Loucy (cell line): ENCODE results near the gene PTTG1IP.

Source experiments
- H2AFZ ChIP-seq: fragments of 200-600 bp; sonication (generic); 2 replicates; pipeline ENCODE4 v1.6.0; 2016; ENCODE audit warnings: antibody characterized with exemption, mild to moderate bottlenecking, low read length, moderate library complexity
- H3F3A ChIP-seq: fragments of 200-600 bp; 2 replicates; pipeline ENCODE4 v1.6.0; 2016; ENCODE audit warnings: antibody characterized with exemption, low read depth, mild to moderate bottlenecking
- H3K27me3 ChIP-seq: fragments of 200-600 bp; sonication (generic); 2 replicates; pipeline ENCODE4 v1.6.1; 2014; ENCODE audit warnings: low read length, mild to moderate bottlenecking; ENCODE audit not compliant: insufficient read depth, poor library complexity, severe bottlenecking
- H3K36me3 ChIP-seq: fragments of 200-600 bp; sonication (generic); 2 replicates; pipeline ENCODE4 v1.6.1; 2016; ENCODE audit warnings: low read length; ENCODE audit not compliant: insufficient read depth
- H3K4me1 ChIP-seq: fragments of 200-600 bp; sonication (generic); 2 replicates; pipeline ENCODE4 v1.5.1; 2014; ENCODE audit warnings: low read length, mild to moderate bottlenecking; ENCODE audit not compliant: insufficient read depth, poor library complexity, severe bottlenecking
- H3K4me2 ChIP-seq: fragments of 200-600 bp; sonication (generic); 2 replicates; pipeline ENCODE4 v1.6.0; 2014; ENCODE audit warnings: antibody characterized with exemption, low read length, low read depth, mild to moderate bottlenecking; ENCODE audit not compliant: poor library complexity, severe bottlenecking
- H3K4me3 ChIP-seq: fragments of 200-600 bp; sonication (generic); 2 replicates; pipeline ENCODE4 v1.5.1; 2014; ENCODE audit warnings: low read length, mild to moderate bottlenecking, mixed read lengths; ENCODE audit not compliant: poor library complexity, severe bottlenecking
- H3K79me2 ChIP-seq: fragments of 200-600 bp; sonication (generic); 2 replicates; pipeline ENCODE4 v1.6.1; 2014; ENCODE audit warnings: low read length; ENCODE audit not compliant: insufficient read depth
- H3K9ac ChIP-seq: fragments of 200-600 bp; sonication (generic); 2 replicates; pipeline ENCODE4 v1.6.0; 2014; ENCODE audit warnings: mild to moderate bottlenecking, low read depth, low read length, moderate library complexity; ENCODE audit not compliant: poor library complexity, severe bottlenecking
- H3K9me2 ChIP-seq: fragments of 200-600 bp; sonication (generic); replicated peaks from 2 replicates; pipeline ENCODE4 v1.6.1; 2016; ENCODE audit warnings: low read depth, low read length, mixed read lengths
- H3K9me3 ChIP-seq: fragments of 200-600 bp; sonication (generic); 2 replicates; pipeline ENCODE4 v1.6.1; 2014; ENCODE audit warnings: mild to moderate bottlenecking, antibody characterized with exemption, low read length, low read depth; ENCODE audit not compliant: insufficient read depth
- H4K20me1 ChIP-seq: fragments of 200-600 bp; sonication (generic); 2 replicates; pipeline ENCODE4 v1.6.0; 2014; ENCODE audit warnings: antibody characterized with exemption, low read length, mild to moderate bottlenecking; ENCODE audit not compliant: insufficient read depth, poor library complexity, severe bottlenecking
- CTCF ChIP-seq: fragments of 200-600 bp; sonication (generic); conservative IDR thresholded peaks from 2 replicates; pipeline ENCODE4 v1.5.1; 2014; ENCODE audit warnings: mild to moderate bottlenecking, antibody characterized with exemption, low read length
- EZH2phosphoT487 ChIP-seq: fragments of 200-600 bp; IDR thresholded peaks from 2 replicates; pipeline ENCODE4 v1.6.1; 2018; ENCODE audit warnings: antibody characterized with exemption, mild to moderate bottlenecking, moderate library complexity, borderline replicate concordance

Gene PTTG1IP

DNA sequence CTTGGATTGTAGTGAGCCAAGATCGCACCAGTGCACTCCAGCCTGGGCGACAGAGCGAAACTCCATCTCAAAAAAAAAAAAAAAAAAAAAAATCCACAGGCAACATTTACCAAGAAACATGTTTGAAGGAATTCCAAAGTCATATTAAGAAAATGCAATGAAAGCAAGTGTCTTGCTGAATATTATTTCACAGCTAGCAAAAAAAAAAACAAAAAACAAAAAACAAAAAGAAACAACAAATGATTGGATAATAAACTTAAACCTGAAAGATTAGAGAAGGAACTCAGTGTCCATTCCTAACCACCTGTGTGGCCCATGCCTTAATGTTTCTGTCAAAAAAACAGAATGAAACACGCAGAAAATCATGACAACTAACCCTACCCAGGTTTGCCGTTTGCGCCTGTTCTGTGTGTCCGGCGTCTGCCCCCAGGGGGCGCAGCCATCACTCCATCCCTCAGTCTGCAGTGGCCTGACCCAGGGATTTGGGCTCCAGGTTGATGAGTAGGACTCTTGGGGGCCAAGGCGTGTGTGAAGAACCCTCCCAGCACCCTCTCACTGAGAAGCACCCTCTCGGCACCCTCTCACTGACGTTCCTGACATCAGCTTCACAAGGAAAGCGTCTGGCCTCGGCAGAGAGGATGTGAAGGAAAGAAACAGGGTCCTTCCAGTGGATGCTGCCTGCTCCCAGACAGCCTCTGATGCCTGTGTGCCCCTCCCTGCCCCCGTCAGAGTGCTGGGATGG is 19.2 kb upstream of the PTTG1IP start:
- TF ChIP-seq EZH2phosphoT487 (no peak), CTCF (peak; percentile 96)
- Histone ChIP-seq H3K36me3 (no peaks in the 10 kb centered on the region; the same call in 1 of the 2 replicates), H4K20me1 (no peaks in the 10 kb centered on the region), H3K4me3 (no peak overlapping the region), H3K9ac (no peak overlapping the region), H3K9me3 (no peaks in the 10 kb centered on the region), H3K4me1 (no peaks in the 10 kb centered on the region), H3F3A (no peaks in the 10 kb centered on the region), H2AFZ (no peak overlapping the region), H3K9me2 (no peaks in the 10 kb centered on the region), H3K79me2 (no peaks in the 10 kb centered on the region), H3K4me2 (no peak overlapping the region), H3K27me3 (no peaks in the 10 kb centered on the region)

- no peaks in the 10 kb centered on the region for H3K79me2 ChIP-seq
- H4K20me1 ChIP-seq = no peaks in the 10 kb centered on the region
- H3K4me1 ChIP-seq = no peaks in the 10 kb centered on the region
- H2AFZ ChIP-seq = no peak overlapping the region
- H3K9ac ChIP-seq = no peak overlapping the region
- H3K4me3 ChIP-seq = no peak overlapping the region
- no peaks in the 10 kb centered on the region for H3K9me3 ChIP-seq
- TF ChIP-seq EZH2phosphoT487 (no peak), CTCF (no peak)
- no peak overlapping the region for H3K4me2 ChIP-seq
- H3K9me2 ChIP-seq = no peaks in the 10 kb centered on the region
- no peaks in the 10 kb centered on the region for H3F3A ChIP-seq
- no peaks in the 10 kb centered on the region for H3K27me3 ChIP-seq
- no peaks in the 10 kb centered on the region; the same call in 1 of the 2 replicates for H3K36me3 ChIP-seq
These were observed 18.6 kb upstream of the PTTG1IP start for GRCh38 chr21:44892095-44892494.

GRCh38 chr21:44891631-44892031 is 18.1 kb upstream of the PTTG1IP start:
- Histone ChIP-seq H2AFZ (no peak overlapping the region), H3F3A (no peaks in the 10 kb centered on the region), H3K27me3 (no peaks in the 10 kb centered on the region), H3K4me2 (no peak overlapping the region), H3K9me3 (no peaks in the 10 kb centered on the region), H3K4me1 (no peaks in the 10 kb centered on the region), H3K79me2 (no peaks in the 10 kb centered on the region), H3K9me2 (no peaks in the 10 kb centered on the region), H3K4me3 (no peak overlapping the region), H3K9ac (no peak overlapping the region), H3K36me3 (no peaks in the 10 kb centered on the region; the same call in 1 of the 2 replicates), H4K20me1 (no peaks in the 10 kb centered on the region)
- TF ChIP-seq CTCF (no peak), EZH2phosphoT487 (no peak)
